ENCODE measurements around the gene CCDC33.

CCDC33 gene

DNA sequence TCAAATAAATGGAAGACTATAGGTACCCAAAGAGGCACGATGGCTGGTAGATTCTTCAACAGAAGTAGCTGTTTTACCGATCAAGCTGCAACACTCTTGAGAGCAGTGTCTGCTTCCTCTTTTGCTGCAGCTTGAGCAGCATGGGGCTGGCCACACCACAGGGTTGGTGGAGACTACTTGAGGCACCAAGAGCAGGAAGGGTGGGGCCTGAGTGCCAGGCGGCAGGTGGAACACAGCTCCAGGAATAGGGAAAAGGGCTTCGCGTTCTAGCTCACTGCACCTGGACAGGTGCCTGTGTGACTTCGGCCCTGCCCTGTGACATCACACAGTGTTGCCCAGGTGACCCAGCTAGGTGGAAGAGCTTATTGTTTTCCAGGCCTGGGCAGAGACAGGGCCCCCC, at the start of gene CCDC33:
Gene CCDC33 (plus strand): TSS at position 365 of the 400 bp plus-strand sequence. CDS start 394 bp downstream, outside the sequence.
- no peak for DNase-seq

DNA sequence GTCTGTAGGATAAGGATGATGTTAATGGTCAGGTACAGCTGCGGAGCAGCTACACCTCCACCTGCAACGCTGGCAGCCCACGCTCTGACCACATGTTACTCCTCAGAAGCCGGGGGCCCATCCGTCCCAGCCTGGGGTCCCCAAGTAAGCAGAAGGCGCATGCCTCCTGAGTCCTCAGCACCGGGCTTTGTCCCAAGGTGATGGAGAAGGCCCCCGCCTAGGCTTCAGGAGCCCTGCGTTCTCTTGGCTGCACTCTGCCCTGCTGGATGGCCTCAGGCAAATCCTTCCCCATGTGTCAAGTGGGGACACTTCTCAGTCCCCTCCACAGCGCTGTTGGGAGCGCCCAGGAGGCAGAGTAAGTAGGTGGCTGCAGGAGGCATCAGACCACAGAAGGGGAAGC, 47.9 kb upstream of the CCDC33 start:
- DNase-seq = no peak

DNA sequence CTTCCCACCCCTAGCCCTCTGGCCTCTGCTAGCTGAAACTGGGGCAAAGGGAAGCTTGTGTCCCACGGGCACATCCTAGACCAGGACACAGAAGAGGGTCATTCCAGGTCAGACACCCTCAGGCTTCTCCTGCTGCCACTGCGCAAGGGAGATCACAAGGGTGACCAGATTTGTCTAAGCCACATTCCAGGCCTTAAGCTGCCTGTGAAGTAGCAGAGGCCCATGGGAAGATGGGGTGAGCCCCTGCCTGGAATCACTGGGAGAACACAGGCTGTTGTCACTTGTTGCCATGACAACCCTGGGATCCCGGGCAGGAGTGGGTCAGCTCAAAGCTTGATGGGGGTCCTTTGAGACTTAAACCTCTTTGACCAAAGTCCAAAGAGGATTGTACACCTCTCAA, 44.3 kb upstream of the CCDC33 start:
- DNase-seq = no peak

DNA sequence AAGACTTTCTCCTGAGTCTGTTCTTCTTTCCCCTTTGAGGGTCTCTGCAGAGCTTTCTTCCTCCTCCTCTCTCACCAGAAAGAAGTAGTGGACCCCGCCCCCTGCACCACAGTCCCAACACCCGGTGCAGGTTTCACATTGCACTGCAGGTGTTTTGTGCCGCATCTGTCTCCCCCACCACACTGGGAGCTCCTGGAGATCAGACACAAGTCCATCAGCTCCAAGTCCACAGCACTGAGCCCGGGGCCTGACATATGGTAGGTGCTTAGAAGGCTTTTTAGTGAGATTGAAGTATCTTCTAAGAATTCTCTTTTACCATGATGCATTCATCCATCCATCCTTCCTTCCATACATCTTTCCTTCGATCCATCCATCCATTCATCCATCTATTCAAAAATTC, 43.4 kb upstream of the CCDC33 start:
- no peak for DNase-seq

DNA sequence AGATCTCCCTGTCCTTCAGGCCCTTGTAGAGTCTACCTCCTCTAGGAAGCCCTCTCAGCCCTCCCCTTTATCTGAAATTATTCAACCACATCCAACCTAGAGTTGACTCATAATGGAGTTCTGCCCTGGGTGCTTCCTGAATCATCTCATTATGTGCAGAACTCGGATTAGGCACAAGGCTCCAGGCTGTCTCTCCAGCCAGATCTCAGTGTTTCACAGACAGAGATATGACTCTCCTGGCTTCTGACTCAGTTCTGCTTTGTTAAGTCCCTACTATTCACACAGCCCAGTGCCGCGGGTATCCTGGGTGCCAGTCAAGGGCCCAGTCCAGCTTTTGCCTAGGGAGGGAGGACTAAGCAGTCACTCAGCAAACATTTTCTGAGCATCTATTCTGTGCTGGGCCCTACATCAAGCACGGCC, 42.8 kb upstream of the CCDC33 start:
- DNase-seq = peak; percentile 93

DNA sequence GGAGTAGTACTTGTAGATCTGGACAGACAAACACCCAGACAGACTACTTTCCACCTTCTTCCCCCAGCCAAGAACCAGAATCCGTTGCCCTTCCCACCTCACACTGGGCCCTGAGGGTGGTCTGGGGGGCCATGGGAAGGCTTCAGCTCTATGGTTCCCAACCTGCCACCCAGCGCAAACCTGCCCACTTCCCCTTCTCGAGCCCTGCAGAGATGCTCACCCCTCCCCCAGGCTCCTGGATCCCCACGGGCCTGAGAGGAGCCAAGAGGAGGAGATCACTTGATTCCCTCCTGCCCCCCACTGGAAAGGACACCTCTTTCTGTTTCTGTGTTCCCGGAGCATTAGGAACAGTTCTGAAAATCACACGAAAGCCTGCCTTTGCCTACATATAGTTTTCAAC, 42.2 kb upstream of the CCDC33 start:
- DNase-seq = no peak

DNA sequence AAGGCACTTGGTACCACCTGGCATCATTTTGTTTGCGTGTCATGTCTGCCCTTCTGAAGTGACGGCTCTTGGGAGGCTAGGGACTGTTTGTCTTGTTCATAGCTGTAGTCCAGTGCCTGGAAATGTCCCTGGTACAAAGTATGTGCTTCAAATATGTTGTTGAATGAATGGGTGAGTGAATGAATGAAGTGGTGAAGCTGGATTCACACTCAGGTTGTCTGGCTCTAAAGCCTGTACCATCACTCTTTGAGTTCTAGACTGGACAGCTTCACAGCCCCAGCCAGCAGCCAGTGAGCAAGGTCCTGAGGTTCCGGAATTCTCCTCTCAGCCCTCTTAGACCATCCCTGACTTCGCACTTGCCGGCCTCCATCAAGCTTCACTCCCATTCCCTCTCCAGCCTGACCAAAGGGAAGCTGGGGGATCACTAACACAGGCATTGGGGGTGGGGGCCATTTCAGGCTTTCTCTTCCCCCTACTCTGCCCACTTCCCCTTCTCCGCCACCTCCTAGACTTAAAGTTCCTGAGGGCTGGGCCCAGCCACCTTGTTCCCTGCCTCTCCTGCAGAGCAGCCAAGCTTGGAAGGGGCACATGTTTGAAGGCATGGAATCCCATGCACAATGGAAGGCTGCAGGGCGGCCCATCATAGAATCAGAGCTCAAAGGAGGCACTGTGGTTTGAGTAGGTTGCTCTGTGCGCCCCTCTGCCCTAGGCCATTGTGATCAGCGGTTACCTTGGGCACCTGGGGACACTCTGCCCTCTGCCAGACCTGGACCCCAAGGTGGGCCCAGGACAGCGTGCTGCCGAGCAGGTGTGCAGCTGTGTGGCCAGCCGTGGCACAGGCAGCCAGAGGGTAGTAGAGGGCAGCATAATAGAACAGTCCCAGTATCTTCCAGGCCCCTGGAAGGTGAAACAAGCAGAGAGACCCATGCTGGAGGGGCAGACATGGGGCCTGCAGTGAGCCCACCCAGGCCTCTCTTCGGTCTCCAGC, 41.3 kb upstream of the CCDC33 start:
- no peak for DNase-seq

DNA sequence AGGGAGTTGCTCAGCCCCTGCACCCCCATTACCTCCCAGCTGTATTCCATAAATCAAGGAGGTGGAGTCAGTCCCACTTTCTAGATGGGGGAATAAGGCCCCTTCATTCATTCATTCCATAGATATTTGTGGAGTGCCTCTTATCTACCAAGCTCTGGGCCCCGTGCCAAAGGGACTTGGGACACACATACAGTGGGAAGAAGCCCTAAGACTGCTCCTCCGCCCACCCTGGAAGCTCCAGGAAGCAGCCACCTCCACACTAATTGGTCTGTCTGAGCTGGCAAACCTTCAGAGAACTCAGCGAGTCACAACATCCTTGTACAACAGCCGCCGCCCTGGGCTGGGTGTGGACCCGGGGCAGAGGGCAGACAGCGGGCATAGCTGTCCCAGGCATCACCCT, 40.0 kb upstream of the CCDC33 start:
- DNase-seq = peak; percentile 99

DNA sequence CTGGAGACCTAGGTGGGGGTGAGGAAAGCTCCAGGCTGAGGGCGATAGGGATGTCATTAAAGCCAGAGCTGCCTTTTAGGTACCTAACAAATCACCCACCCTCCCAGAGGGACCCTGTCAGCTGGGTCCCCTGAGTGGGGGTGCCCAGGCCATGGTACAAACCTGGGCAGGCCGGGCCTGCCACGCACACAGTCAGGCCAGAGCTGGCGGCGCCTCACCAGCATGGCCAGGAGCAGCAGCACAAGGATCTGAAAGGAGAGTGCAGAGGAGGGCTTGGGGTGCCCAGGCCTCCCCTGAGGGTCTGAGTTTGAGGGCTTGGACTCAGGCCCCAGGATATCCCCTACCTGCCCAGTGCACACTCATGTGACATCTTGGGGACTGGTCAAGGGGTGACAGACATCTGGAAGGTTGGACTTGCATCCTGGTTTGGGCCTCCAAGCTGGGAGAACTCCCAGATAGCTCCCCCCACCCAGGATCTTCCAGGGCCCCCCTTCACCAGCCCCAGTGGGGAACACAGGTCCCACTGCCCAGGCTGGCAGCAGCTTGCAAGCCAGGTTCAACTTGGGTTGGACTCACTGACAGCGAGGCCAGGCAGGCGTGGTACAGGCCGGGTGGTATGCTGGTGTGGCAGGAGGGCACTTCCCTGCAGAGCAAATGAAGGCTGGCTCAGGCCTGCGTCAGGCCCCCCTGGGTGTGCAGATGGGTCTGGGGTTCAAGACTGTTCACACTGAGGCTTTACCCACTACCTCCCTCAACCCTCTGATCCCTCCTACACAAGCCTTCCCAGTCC, 38.8 kb upstream of the CCDC33 start:
- no peak for DNase-seq

DNA sequence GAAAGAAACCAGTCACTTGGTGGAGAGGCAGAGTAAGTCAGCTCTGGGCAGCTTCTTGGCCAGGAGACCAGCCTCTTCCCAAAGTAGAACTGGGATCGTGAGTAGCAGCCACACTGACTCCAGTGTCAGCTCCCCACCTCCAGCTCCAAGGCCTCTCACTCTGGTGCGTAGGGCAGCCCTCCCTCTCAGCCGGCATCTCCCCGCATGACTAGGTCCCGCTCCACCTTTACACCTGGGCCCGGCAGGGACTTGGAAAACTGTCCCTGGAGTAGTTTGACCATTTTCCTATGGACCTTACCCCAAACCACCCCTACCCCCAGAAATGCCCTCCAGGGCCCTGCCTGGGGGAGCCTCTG, 36.9 kb upstream of the CCDC33 start:
- no peak for DNase-seq

DNA sequence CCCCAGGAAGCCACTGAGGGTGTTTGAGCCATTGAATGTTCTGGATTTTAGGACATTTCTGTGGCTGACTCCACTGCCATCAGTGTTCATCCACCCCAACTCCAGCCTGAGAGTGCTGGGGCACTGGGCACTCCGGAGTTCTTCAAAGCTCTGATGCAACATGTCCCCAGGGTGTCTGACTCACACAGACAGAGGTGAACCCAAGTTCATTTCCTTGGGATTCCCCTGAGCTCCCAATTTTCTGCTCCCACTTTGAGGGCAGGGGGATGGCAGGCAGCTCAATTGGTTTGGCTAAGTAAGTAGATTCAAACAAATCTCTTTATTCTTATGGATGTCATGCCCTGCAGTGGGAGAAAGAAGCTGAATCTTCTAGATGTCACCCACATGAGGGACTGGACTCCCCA, 35.7 kb upstream of the CCDC33 start:
- peak; percentile 87 for DNase-seq

DNA sequence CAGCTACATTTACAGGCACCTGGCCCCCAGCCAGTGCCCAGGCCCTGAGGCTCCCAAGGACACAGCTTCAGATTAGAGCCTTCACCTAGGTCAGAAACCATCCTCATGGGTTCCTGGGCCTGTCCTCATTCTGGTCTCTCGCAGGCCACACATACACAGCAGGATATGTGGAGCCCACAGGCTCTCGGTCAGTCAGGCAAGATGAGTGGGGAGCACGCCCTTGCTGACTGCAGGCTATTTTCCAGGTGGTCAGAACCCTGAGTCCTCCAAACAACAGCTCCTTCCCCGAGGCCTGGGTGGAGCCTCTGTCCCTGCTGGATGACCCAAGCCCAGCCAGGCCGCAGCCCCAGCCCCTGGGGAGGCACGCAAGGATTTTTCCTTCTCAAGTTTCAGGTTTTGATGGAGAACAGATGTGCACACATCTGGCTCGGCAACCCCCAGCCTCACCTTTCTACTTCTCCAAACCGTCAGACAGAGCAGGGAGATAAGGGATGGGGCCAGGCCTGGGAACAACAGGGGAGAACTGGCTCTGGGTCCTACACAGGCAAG, 35.2 kb upstream of the CCDC33 start:
- no peak for DNase-seq

DNA sequence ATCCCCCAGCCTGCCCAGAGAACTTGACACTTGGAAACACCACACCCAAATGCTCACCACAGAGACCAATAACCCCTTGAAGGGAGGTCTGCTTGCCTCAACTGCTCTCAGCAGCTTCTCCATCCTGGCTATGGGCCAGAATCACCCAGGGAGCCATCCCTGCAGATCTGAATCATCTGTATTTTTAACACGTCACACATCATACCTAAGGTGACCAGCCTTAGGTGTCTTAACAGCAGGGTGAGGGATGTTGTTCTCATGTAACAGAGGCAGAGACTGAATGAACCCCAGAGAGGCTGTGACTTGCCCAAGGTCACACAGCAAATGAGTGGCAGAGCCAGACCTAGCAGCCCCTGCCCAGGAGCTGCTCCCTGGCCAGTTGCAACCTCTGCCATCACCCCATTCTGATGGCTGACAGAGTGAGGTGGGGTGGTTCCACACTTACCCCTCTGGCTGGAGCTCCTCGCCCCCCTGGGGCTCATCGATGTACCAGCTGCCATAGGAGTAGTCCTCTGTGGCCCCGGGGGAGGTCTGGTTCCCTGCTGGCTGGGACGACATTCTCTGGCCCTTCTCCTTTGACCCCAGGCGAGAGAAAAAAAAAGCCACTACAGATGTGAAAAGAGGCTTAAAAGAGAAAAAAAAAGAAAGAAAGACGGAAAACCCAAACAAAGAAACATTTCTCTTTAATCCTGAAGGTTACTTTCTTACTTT, 34.3 kb upstream of the CCDC33 start:
- DNase-seq = no peak

DNA sequence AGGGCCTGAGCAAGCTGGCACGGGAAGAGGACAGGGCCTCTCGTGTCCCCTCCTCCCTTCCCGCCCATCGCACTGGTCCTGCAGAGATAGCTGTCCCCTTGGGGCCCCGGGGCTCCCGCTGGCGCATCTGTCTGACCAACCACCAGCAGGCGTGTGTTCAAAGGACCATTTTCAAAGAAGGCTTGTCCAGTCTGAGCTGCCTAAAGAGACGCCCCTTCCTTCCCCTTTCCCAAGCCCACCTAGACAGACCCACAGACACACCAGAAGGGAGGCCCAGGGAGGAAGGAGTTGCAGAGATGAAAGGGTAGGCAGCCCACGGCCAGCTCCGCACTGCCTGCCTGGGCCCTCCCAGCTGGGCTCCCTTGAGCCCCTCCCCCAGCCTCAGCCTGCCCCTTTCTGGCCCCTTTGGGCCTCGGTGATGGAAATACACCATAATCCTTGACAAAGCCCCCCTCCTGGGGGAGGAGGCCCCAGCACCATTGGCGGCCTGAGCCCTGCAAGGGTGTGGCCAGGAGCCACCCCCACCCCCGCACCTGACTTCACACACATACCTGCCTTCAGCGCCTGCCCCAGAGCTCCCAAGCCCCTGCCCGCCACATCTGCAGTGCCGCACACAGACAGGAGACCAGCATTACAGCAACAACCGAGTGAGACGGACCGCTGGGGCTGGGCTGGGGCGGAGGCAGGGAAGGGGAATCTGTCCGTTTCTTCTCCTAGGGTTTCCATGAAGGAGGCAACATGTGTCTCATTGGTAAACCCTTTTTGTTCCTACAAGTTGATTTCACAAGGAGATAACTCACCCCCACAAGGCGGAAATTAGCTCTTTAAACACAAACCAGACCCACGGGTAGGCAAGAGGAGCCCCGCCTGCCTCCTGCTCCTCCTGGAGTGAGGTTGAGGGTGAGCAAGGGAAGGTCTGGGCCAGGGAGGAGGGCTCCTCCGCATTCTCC, 33.4 kb upstream of the CCDC33 start, which contains the start of gene STRA6:
Gene STRA6 (minus strand): TSS at position 336 of the 950 bp plus-strand sequence. CDS start 520 bp downstream, outside the sequence.
- DNase-seq = peak; percentile 37

DNA sequence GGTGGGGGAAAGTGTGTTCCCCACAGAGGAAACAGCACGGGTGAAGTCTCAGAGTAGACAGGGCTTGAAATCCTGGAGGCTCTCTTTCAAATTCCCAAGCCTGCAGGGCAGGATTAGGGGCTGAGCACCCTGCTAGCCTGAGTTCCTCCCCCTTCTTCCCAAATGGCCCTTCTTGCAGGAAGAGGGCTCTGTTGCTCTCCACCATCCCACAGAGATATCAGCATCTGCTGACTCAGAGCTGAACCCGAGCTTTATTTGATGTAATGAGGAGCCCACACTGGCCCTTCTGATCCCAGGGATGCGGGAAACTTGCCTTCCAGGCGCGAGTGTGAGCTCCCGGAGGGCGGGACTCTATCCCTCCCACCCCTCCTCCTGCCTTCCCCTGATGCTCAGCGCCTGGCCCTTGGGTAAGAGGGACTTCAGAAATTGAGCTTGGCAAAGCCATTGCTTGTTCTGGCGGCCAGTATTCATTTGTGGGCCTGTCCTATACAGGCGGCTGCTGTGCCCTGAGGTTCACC, 32.2 kb upstream of the CCDC33 start:
- peak; percentile 76 for DNase-seq

DNA sequence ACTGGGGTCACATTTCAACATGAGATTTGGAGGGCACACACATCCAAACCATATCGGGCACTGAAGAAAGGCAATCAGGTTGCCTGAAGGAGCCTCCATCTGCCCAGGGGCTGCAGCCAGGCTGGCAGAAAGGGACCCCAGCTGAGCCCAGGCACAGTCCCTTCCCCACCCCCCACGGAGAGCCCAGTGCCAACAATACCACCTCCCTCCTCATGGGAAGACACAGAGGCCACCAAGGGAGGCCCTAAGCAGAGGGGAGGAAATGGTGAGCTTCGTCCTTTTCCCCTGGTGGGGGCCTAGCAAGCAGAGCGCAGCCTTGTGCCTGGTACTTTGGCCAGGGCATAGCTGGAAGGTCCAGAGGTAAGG, 30.6 kb upstream of the CCDC33 start:
- DNase-seq = no peak

DNA sequence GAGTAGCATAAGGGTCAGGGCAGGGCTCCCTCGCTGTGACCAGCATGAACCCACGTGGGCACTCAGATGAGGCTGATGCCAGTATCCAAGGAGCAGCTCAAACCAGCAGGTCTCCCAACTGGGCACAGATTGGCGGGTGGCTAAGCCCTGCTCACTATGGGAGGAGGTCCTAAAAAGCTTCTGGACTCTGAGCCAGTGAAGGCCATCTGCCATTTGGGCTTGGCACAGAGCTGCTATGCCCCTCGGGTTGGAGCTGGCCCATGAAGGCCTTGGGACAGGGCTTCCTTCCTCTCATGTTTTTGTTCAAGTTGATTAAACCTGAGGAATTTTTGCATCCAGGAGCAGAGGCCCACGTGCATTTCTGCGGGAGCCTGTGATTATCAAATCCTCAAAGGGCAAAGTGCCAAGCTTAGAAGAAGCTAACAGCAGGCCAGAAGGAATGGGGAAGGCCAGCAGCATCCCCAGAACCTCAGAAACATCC, 29.3 kb upstream of the CCDC33 start:
- DNase-seq = no peak

DNA sequence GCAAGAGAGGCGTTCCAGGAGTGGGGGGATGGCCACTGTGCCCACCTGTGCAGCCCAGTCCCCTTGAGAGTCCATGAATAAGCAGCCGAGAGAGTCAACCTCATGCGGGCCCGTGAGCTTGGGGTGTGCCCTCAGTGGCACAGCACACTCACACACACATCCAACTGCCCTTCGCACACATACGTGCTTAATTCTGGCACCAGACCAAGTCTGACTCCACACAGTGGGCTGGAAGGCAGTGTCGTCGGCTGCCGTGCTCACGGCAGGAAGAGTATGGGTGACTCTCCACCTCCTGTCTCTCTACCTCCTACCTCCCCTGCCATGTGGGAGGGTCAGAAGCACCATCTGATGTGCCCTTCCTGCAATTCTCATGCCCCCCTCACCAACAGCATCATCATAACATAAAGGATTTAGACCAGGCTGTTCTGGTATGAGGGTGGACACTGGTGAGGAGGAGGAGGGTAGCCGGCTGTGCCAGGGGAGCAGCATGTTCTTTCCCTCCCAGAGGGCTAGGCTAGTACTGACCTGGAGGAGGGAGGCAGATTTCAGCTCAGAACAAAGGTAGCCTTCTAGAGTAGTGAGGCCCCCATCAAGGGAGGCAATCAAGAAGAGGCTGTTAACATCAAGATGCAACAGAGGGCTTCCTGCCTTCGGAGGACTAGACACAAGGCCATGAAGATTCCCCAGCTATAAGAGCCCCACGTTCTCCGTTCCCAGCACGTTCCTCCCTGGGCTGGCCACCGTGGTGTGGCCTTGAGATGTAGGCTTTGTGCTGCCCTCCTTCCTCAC, 28.3 kb upstream of the CCDC33 start:
- DNase-seq = no peak

DNA sequence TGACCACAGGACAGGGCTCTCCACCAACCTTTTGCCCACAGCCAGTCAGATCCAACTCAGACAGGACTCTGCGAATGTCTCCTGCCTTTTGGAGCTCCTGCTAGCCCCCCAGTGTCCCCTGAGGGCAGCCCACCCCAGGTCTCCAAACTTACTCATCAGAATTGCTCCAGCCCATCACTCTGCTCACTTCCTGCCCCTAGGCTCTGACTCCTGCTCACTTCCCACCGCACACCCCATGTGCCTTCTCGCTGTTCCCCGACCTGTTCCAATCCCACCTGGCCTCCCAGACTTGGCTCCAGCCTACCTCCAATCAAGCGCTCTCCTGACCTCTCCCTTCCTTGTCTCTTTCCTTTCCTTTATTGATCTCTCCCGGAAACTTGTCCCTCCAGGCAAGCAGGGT, 27.6 kb upstream of the CCDC33 start:
- DNase-seq = no peak

DNA sequence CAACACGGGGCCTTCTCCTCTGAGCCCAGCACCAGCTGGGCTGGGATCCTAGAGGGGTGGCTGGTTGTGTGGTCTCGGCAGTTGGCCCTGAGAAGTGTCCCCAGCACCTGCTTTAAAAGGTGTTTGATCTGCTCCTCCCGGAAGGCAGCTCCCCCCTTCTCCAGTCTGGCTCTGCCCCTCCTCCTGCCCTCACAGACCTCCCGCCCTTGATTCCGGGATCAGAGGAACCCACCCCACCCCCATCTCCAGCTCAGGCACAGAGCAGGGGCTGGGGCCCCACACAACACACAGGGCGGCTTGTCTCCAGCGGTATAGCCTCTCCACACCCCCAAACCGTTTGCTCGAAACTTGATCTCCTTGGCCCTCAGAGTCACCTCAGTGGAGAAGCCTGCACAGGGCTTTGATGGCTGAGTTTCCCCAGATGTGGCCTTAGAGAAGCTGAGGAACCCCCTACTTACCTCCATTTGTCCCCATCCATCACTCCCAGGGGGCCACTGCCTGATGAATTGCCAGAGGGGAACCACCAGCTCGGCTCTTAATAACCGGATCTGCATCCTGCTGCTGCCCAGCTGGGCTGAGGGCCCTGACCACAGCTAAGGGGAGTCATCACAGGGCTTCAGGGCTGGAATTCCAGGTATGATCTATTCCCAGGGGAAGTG, 27.1 kb upstream of the CCDC33 start:
- peak; percentile 59 for DNase-seq
